ENCODE measurements around the gene ZDHHC5.
A peak's percentile ranks its signal among the peaks of the same experiment; 100 is the strongest.
"Not testable (repeated sequence)": the region's sequence is repeated elsewhere in the genome, so short reads cannot be mapped to it uniquely, and the experiment has no call there.

The ZDHHC5 gene

DNA sequence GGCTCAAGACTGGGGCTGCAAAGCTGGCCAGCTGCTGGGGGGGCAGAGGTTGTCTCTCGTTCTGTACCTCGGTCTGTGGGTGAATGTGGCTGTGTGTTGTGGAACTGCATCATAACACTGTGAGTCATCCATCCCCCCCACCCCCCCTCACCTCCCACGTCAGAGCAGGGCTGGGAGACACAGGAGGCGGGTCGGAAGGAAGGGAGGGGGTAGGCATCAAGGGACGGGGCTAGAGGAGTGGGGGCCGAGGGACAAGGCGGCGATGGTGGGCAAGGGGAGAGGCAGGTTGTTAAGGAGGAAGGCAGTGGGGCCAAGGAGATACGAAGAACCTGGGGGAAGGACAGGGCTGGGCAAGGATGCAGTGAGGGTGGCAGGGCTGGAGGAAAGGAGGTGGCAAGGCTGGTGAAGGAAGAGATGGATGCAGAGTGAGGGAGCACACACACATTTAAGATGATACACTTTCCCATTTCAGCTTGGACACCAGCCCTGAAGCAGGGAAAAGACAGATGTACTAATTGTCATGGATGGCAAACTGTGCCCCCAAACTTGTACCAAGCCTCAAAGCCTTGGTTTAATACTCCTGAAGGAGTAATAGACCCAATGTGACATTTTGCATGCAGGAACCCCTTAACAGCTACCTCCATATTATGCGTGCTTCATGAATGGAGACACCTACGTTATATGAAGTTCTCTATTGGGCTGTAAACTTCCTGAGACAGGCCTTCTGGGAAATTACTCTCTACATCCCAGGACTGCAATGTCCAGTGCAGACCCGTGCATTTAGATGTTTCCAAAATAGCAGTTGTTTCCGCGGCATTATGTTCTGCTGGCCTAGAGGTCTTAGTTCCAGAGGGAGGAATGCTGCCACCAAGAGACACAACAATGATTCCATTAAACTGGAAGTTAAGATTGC is 17.8 kb upstream of the ZDHHC5 start, which contains the start of gene YPEL4:
Gene YPEL4, minus strand, starts transcription at position 87 of the 913 bp plus-strand sequence. CDS start 2,805 bp downstream, outside the sequence.
- DNase-seq (ENCODE audit: low read depth): peak; percentile 57
- TF ChIP-seq POLR2A (IDR thresholded peaks at IDR 0.05; ENCODE audit: extremely low read depth, insufficient read length) (no peak), MYC (IDR thresholded peaks at IDR 0.05; ENCODE audit: low read depth, low read length) (no peak)
- TF ChIP-seq, protein P1, sequence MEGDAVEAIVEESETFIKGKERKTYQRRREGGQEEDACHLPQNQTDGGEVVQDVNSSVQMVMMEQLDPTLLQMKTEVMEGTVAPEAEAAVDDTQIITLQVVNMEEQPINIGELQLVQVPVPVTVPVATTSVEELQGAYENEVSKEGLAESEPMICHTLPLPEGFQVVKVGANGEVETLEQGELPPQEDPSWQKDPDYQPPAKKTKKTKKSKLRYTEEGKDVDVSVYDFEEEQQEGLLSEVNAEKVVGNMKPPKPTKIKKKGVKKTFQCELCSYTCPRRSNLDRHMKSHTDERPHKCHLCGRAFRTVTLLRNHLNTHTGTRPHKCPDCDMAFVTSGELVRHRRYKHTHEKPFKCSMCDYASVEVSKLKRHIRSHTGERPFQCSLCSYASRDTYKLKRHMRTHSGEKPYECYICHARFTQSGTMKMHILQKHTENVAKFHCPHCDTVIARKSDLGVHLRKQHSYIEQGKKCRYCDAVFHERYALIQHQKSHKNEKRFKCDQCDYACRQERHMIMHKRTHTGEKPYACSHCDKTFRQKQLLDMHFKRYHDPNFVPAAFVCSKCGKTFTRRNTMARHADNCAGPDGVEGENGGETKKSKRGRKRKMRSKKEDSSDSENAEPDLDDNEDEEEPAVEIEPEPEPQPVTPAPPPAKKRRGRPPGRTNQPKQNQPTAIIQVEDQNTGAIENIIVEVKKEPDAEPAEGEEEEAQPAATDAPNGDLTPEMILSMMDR (IDR thresholded peaks at IDR 0.05; ENCODE audit: low read depth, low read length): no peak
- no peak within 1 kb of the TSS for H3K4me3 ChIP-seq (ENCODE audit: low read depth, low read length)

DNA sequence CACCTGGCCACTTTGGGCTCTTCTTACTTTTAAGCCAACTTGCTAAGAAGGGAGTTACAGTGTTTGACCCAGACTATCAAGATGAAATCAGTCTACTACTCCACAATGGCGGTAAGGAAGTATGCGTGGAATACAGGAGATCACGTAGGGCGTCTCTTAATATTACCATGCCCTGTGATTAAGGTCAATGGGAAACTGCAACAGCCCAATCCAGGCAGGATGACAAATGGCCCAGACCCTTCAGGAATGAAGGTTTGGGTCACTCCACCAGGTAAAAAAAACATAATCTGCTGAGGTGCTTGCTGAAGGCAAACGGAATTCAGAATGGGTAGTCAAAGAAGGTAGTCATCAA is 17.2 kb upstream of the ZDHHC5 start:
- H3K4me3 ChIP-seq (ENCODE audit: low read depth, low read length): no peak overlapping the region
- TF ChIP-seq, protein P1 (IDR thresholded peaks at IDR 0.05; ENCODE audit: low read depth, low read length): no peak
- TF ChIP-seq MYC (IDR thresholded peaks at IDR 0.05; ENCODE audit: low read depth, low read length): no peak
- TF ChIP-seq, protein P2, sequence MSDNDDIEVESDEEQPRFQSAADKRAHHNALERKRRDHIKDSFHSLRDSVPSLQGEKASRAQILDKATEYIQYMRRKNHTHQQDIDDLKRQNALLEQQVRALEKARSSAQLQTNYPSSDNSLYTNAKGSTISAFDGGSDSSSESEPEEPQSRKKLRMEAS (IDR thresholded peaks at IDR 0.05; ENCODE audit: low read depth, low read length): no peak
- TF ChIP-seq POLR2A (IDR thresholded peaks at IDR 0.05; ENCODE audit: extremely low read depth, insufficient read length): no peak
- no peak for DNase-seq (ENCODE audit: low read depth)

DNA sequence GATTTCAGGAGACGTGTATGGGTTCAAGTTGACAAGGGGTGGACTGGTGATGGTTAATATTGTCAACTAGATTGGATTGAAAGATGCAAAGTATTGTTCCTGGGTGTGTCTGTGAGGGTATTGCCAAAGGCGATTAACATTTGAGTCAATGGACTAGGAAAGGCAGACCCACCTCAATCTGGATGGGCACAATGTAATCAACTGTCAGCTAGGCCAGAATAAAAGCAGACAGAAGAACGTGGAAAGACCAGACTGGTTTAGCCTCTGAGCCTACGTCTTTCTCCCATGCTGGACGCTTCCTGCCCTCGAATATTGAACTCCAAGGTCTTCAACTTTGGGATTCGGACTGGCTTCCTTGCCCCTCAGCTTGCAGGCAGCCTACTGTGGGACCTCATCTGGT is 16.5 kb upstream of the ZDHHC5 start:
- TF ChIP-seq, protein P2 (IDR thresholded peaks at IDR 0.05; ENCODE audit: low read depth, low read length): no peak
- no peak for TF ChIP-seq MYC (IDR thresholded peaks at IDR 0.05; ENCODE audit: low read depth, low read length)
- TF ChIP-seq, protein P1 (IDR thresholded peaks at IDR 0.05; ENCODE audit: low read depth, low read length): no peak
- no peak for TF ChIP-seq POLR2A (IDR thresholded peaks at IDR 0.05; ENCODE audit: extremely low read depth, insufficient read length)
- no peak overlapping the region for H3K4me3 ChIP-seq (ENCODE audit: low read depth, low read length)
- no peak for DNase-seq (ENCODE audit: low read depth)

DNA sequence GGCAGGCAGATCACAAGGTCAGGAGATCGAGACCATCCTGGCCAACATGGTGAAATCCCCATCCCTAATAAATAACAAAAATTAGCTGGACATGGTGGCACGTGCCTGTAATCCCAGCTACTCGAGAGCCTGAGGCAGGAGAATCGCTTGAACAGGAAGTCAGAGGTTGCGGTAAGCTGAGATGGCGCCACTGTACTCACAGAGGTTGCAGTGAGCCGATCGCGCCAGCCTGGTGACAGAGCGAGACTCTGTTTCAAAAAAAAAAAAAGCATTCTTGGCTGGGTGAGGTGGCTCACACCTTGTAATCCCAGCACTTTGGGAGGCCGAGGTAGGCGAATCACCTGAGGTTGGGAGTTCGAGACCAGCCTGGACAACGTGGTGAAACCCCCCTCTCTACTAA is 15.7 kb upstream of the ZDHHC5 start:
- not testable (repeated sequence) for H3K4me3 ChIP-seq (ENCODE audit: low read depth, low read length)
- DNase-seq (ENCODE audit: low read depth): peak; percentile 33

DNA sequence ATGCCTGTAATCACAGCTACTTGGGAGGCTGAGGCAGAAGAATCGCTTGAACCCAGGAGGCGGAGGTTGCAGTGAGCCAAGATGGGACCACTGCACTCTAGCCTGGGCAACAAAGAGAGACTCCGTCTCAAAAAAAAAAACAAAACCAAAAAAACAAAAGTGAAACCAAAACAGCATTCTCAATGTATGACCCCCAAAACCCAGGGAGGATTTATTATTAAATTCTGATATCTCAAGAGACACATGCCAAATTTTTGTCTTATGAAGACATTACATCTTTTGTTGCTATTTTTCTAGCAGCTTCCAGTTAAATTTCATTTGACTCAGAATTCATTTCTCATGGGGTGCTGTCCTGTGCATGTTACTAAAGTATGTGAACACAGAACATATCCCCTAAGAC is 15.3 kb upstream of the ZDHHC5 start:
- DNase-seq (ENCODE audit: low read depth): no peak
- H3K4me3 ChIP-seq (ENCODE audit: low read depth, low read length): peak overlapping the region; percentile 1
- TF ChIP-seq, protein P2 (IDR thresholded peaks at IDR 0.05; ENCODE audit: low read depth, low read length): no peak
- TF ChIP-seq, protein P1 (IDR thresholded peaks at IDR 0.05; ENCODE audit: low read depth, low read length): no peak

DNA sequence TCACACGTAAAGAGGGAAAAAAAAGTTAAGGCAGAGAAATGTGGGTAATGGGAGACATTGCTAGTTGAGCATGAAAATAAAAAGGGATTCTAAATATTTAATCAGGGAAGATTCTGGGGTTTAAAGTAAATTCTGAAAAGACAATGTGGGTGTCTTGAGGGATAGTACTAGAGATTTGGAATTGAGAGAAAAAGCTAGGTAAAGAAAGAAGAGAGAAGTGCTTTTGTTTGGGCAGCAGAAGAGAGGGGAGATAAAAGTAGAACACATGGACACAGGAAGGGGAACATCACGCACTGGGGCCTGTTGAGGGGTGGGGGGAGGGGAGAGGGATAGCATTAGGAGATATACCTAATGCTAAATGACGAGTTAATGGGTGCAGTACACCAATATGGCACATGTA is 14.8 kb upstream of the ZDHHC5 start:
- H3K4me3 ChIP-seq (ENCODE audit: low read depth, low read length): no peak overlapping the region
- TF ChIP-seq MYC (IDR thresholded peaks at IDR 0.05; ENCODE audit: low read depth, low read length) (no peak), POLR2A (IDR thresholded peaks at IDR 0.05; ENCODE audit: extremely low read depth, insufficient read length) (no peak)
- TF ChIP-seq, protein P1 (IDR thresholded peaks at IDR 0.05; ENCODE audit: low read depth, low read length): no peak
- TF ChIP-seq, protein P2 (IDR thresholded peaks at IDR 0.05; ENCODE audit: low read depth, low read length): no peak
- DNase-seq (ENCODE audit: low read depth): peak; percentile 52
